Heart left ventricle (tissue), 16 donors: Measurements from ENCODE around the gene IVD. TPM values are rescaled to one million over a fixed set of nuclear protein-coding genes. Genes with fewer than 3 reads are reported as not detected.

Experiments used
- ATAC-seq, 4 donors: fragments of 200-7000 bp; cut with Tn5 transposase; one replicate each; pipeline ENCODE4 v1.9.1; 2020 to 2022; ENCODE audit warnings: moderate library complexity in 4 of 4, mild to moderate bottlenecking in 3 of 4, moderate number of reproducible peaks in 1 of 4
- DNase-seq, 5 donors: peaks; one replicate each; pipeline ENCODE4 v3.0.0-alpha.2; 2020
- H3K27ac ChIP-seq, 12 donors: fragments of 200-600 bp; sonication (generic) in 4 of 12; one replicate each; pipeline versions ENCODE4 v1.5.0 to v1.8.0; 2016 to 2022; ENCODE audit warnings: mild to moderate bottlenecking in 2 of 12
- H3K27me3 ChIP-seq, 9 donors: fragments of 200-600 bp; sonication (generic) in 2 of 9; one replicate each; pipeline versions ENCODE4 v1.5.1 to v1.8.0; 2016 to 2022; ENCODE audit warnings: mild to moderate bottlenecking in 3 of 9
- H3K36me3 ChIP-seq, 9 donors: fragments of 200-600 bp; sonication (generic) in 2 of 9; one replicate each; pipeline versions ENCODE4 v1.5.0 to v1.8.0; 2018 to 2022; ENCODE audit warnings: mild to moderate bottlenecking in 2 of 9
- H3K4me1 ChIP-seq, 12 donors: fragments of 200-600 bp; sonication (generic) in 4 of 12; one replicate each; pipeline versions ENCODE4 v1.5.0 to v1.8.0; 2016 to 2022; ENCODE audit warnings: mild to moderate bottlenecking in 3 of 12
- H3K4me3 ChIP-seq, 12 donors: fragments of 200-600 bp; sonication (generic) in 4 of 12; one replicate each; pipeline versions ENCODE4 v1.5.0 to v1.8.0; 2017 to 2022; ENCODE audit warnings: mild to moderate bottlenecking in 9 of 12, moderate library complexity in 4 of 12
- H3K9me3 ChIP-seq, 12 donors: fragments of 200-600 bp; sonication (generic) in 4 of 12; one replicate each; pipeline versions ENCODE4 v1.5.0 to v1.8.0; 2016 to 2022; ENCODE audit warnings: mild to moderate bottlenecking in 1 of 12
- CTCF ChIP-seq, 12 donors: fragments of 200-600 bp; sonication (generic) in 4 of 12; IDR thresholded peaks; one replicate each; pipeline versions ENCODE4 v1.5.0 to v1.8.0; 2018 to 2022; ENCODE audit warnings: antibody characterized with exemption in 12 of 12, mild to moderate bottlenecking in 5 of 12
- POLR2A ChIP-seq, 2 donors: fragments of 450-650 bp; IDR thresholded peaks; one replicate each; pipeline ENCODE4 v1.6.1; 2017; ENCODE audit warnings: antibody characterized with exemption in 2 of 2, mild to moderate bottlenecking in 2 of 2, moderate library complexity in 2 of 2
- WGBS, 4 donors: extraction: QIAGEN DNeasy Blood & Tissue Kit in 2 of 4; methylation state at CpG; one replicate each; pipeline versions ENCODE4 v1.1.5 to v1.1.7; 2013 to 2018; 5-methylcytosine and 5-hydroxymethylcytosine counted together
- intact Hi-C, 10 donors: fragments of 100-400 bp; cut with DNase I; formaldehyde crosslinking; loops; one replicate each; pipeline versions ENCODE4 v1.11.1 to v1.14.2; 2022
- polyA plus RNA-seq, 2 donors: library from polyadenylated mRNA; stranded (reverse); fragments of 200-250 nt; gene quantifications; one replicate each; pipeline ENCODE4 v1.2.3, GENCODE V29; 2013
- total RNA-seq, 9 donors: library from RNA; depleted of rRNA in 2 of 9; stranded (reverse); fragments of >200 nt in 2 of 9; fragmentation: NEBNext Ultra II Directional in 3 of 9; extraction: Animal tissue kit (Norgen Biotek cat#: 25700) in 3 of 9; gene quantifications; one replicate each; pipeline versions ENCODE4 v1.1.0 to v1.2.4, GENCODE V29; 2016 to 2023
- donor health status: ischemic (EF 13 %, LVEDD 7.1; RV severe dilation, severe dysfunction).
- donor health status: healthy with polysubstance abuse.
- donor health status: DM: no; HTN: yes; CAD: no.
- donor health status: DM: no; HTN: no; CAD: no.
- donor health status: ischemic (EF 25% LVEDD 6.9; RV normal size, moderate dysfunction).
- donor health status: ischemic (EF 25% LVEDD 5.7; RV mildly dilated, moderate dysfunction).
- donor health status: healthy.
- donor health status: DM: yes; HTN: yes; CAD: no.
- donor health status: ischemic (EF 35%, LVEDD 5.7; RV mildly dilated, moderate dysfunction).
- donor health status: nonischemic (EF 11% LVEDD 7.7; RV severe dilation, severe dysfunction).
- donor health status: DM: yes; HTN: yes; CAD: no.
- donor health status: PGD.
- donor health status: ischemic (EF 29% LVEDD 5.4; RV normal size, mild dysfunction).
- donor health status: nonischemic (EF 23%, LVEDD 6.1; RV moderate dilation, normal function).

Gene IVD
- total and polyA plus RNA-seq, 11 donors = 52.9 to 130 (median 95.1) TPM

GRCh38 chr15:40436892-40437751, 31.5 kb downstream of the IVD start:
- ATAC-seq (no peak), DNase-seq (peak in 1 of 5 donors; percentile 60)
- 16 to 35% (median 23%) methylated on average over 17 of the region's 17 CpGs for WGBS, 4 donors
- peaks cover 9 to 54% (median 26%) of the 10 kb centered on the region in 12 donors for H3K4me1 ChIP-seq
- H3K9me3 ChIP-seq = no peaks in the 10 kb centered on the region
- intact Hi-C loops = no loop called here
- peak overlapping the region in 10 of 12 donors; percentile 27 to 54 (median 48) for H3K4me3 ChIP-seq
- peaks cover 0 to 44% (median 13%) of the 10 kb centered on the region in 9 donors for H3K27me3 ChIP-seq
- TF ChIP-seq POLR2A (IDR thresholded peaks at IDR 0.05) (no peak), CTCF (IDR thresholded peaks at IDR 0.05) (no peak)
- H3K36me3 ChIP-seq = no peaks in the 10 kb centered on the region
- no peak overlapping the region for H3K27ac ChIP-seq

GRCh38 chr15:40437752-40438687, 32.4 kb downstream of the IVD start:
- DNase-seq (peak in 1 of 5 donors; percentile 54), ATAC-seq (no peak)
- intact Hi-C loops = no loop called here
- H3K27ac ChIP-seq = no peak overlapping the region
- TF ChIP-seq CTCF (IDR thresholded peaks at IDR 0.05) (no peak), POLR2A (IDR thresholded peaks at IDR 0.05) (no peak)
- no peaks in the 10 kb centered on the region for H3K9me3 ChIP-seq
- peaks cover 0 to 44% (median 13%) of the 10 kb centered on the region in 9 donors for H3K27me3 ChIP-seq
- 55 to 68% (median 60%) methylated on average over 19 to 21 of the region's 21 CpGs for WGBS, 4 donors
- no peak overlapping the region for H3K4me3 ChIP-seq
- H3K4me1 ChIP-seq = peaks cover 9 to 63% (median 35%) of the 10 kb centered on the region in 12 donors
- no peaks in the 10 kb centered on the region for H3K36me3 ChIP-seq

GRCh38 chr15:40438712-40439111, 33.1 kb downstream of the IVD start:
- Histone ChIP-seq H3K27ac (peak overlapping the region in 2 of 12 donors; percentile 10 to 82), H3K27me3 (peaks cover 0 to 44% (median 13%) of the 10 kb centered on the region in 9 donors), H3K9me3 (no peaks in the 10 kb centered on the region), H3K36me3 (no peaks in the 10 kb centered on the region), H3K4me1 (peaks cover 9 to 70% (median 41%) of the 10 kb centered on the region in 12 donors), H3K4me3 (no peak overlapping the region)
- intact Hi-C loops = no loop called here
- 51 to 57% (median 53%) methylated on average over 12 of the region's 12 CpGs for WGBS, 4 donors
- DNase-seq (peak in 1 of 5 donors; percentile 40), ATAC-seq (no peak)
- TF ChIP-seq CTCF (IDR thresholded peaks at IDR 0.05) (no peak), POLR2A (IDR thresholded peaks at IDR 0.05) (no peak)
